ENCODE data around the gene UBA1. TPM values are rescaled to one million over a fixed set of nuclear protein-coding genes. Genes with fewer than 3 reads are reported as not detected.

UBA1 gene
- total and polyA plus RNA-seq, 7 donors, result 72.7 to 126 (median 81.1) TPM

- 0 to 1% methylated on average over 39 of the region's 39 CpGs for WGBS, 2 donors
- peak overlapping the region; percentile 62 to 69 (median 68) for H3K4me3 ChIP-seq
- peak overlapping the region; percentile 92 to 96 (median 94) for H3K27ac ChIP-seq
- H3K9me3 ChIP-seq, result no peaks in the 10 kb centered on the region
- H3K36me3 ChIP-seq, result peaks cover 0 to 10% (median 0%) of the 10 kb centered on the region in 4 donors
- intact Hi-C loops (cut with DNase I), result loop anchor here (10.0 kb wide), 2 partner anchors 89 to 339 kb away; partner anchors contain the start of genes USP11 and ZNF41
- no peak for TF ChIP-seq POLR2AphosphoS5 (IDR thresholded peaks at IDR 0.05)
- no peak for TF ChIP-seq CTCF (IDR thresholded peaks at IDR 0.05)
- no peak for TF ChIP-seq EP300 (IDR thresholded peaks at IDR 0.05)
- TF ChIP-seq POLR2A (IDR thresholded peaks at IDR 0.05), result no peak
- H3K4me1 ChIP-seq, result peaks cover 0 to 30% (median 18%) of the 10 kb centered on the region in 4 donors
- no peaks in the 10 kb centered on the region for H3K27me3 ChIP-seq
- peak; percentile 64 for DNase-seq
Measured at GRCh38 chrX:47145395-47146120, 48.1 kb upstream of the UBA1 start.

DNA sequence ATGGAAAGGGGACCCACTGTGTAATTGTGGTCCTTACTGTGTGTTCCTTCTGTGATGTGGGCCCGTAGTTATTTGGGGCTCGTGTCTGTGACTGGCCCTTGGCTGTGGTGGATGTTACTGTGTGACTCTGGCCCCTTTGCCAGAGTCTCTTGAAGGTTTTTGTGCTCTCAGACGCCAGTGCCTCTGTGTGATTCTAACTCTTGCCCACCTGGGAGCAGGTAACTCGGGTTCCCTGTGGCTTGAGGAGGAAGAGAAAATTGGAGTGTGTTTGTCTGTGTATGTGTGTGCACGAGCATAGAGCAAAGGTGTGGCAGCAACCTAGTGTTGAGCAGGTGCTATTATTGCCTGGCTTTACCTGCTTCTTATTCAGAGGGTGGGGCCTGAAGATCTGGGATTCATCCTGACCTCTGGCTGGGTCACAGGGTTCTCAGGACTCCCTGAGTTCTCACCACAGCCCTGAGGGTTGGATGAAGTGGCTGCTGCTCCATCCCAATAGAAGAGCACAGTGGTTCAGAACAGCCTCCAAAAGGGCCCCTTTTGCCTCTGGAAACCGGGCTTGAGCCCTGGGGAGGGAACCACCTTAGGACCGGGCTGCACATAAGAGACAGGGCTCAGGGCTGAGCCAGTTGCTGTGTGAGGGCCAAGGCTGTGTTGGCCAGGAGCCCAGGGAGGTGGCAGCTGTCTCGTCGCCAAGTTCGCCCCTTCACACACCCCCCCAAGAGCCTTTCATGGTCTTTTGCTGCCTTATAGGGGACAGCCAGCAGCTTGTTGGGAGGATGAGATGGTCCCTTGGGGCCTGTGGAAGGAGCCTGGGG is 47.3 kb upstream of the UBA1 start:
- Histone ChIP-seq H3K4me1 (peaks cover 0 to 30% (median 18%) of the 10 kb centered on the region in 4 donors), H3K27ac (peak overlapping the region; percentile 92 to 96 (median 94)), H3K27me3 (no peaks in the 10 kb centered on the region), H3K9me3 (no peaks in the 10 kb centered on the region), H3K4me3 (peak overlapping the region; percentile 62 to 69 (median 68)), H3K36me3 (peaks cover 0 to 10% (median 0%) of the 10 kb centered on the region in 4 donors)
- 5 to 8% methylated on average over 10 of the region's 10 CpGs for WGBS, 2 donors
- DNase-seq, result no peak
- intact Hi-C loops (cut with DNase I), result loop anchor here (10.0 kb wide), 2 partner anchors 88 to 338 kb away; partner anchors contain the start of genes USP11 and ZNF41
- no peak for TF ChIP-seq EP300 (IDR thresholded peaks at IDR 0.05)
- TF ChIP-seq CTCF (IDR thresholded peaks at IDR 0.05), result no peak
- no peak for TF ChIP-seq POLR2A (IDR thresholded peaks at IDR 0.05)
- TF ChIP-seq POLR2AphosphoS5 (IDR thresholded peaks at IDR 0.05), result no peak

GRCh38 chrX:47146936-47147859 is 46.4 kb upstream of the UBA1 start:
- H3K9me3 ChIP-seq, result no peaks in the 10 kb centered on the region

More at GRCh38 chrX:47146936-47147859, 46.4 kb upstream of the UBA1 start:
- Histone ChIP-seq H3K27me3 (no peaks in the 10 kb centered on the region), H3K4me3 (peak overlapping the region in 3 of 4 donors; percentile 62 to 69 (median 66)), H3K27ac (peak overlapping the region; percentile 92 to 96 (median 94)), H3K36me3 (peaks cover 0 to 5% (median 0%) of the 10 kb centered on the region in 4 donors), H3K4me1 (peaks cover 0 to 30% (median 18%) of the 10 kb centered on the region in 4 donors)
- DNase-seq, result peak; percentile 67
- intact Hi-C loops (cut with DNase I), result loop anchor here (10.0 kb wide), 2 partner anchors 88 to 338 kb away; partner anchors contain the start of genes USP11 and ZNF41
- 86 to 89% methylated on average over 12 of the region's 12 CpGs for WGBS, 2 donors
- TF ChIP-seq CTCF (IDR thresholded peaks at IDR 0.05) (peak in 1 of 4 experiments; percentile 6), POLR2A (IDR thresholded peaks at IDR 0.05) (no peak)
